COLO668 (cell line): ENCODE data around the gene CSGALNACT2.

Experiments used
- DNase-seq: peaks from one replicate; lab custom pipeline; 2025; ENCODE audit not compliant: unreplicated experiment; lab: John Stamatoyannopoulos, UW

The CSGALNACT2 gene

DNA sequence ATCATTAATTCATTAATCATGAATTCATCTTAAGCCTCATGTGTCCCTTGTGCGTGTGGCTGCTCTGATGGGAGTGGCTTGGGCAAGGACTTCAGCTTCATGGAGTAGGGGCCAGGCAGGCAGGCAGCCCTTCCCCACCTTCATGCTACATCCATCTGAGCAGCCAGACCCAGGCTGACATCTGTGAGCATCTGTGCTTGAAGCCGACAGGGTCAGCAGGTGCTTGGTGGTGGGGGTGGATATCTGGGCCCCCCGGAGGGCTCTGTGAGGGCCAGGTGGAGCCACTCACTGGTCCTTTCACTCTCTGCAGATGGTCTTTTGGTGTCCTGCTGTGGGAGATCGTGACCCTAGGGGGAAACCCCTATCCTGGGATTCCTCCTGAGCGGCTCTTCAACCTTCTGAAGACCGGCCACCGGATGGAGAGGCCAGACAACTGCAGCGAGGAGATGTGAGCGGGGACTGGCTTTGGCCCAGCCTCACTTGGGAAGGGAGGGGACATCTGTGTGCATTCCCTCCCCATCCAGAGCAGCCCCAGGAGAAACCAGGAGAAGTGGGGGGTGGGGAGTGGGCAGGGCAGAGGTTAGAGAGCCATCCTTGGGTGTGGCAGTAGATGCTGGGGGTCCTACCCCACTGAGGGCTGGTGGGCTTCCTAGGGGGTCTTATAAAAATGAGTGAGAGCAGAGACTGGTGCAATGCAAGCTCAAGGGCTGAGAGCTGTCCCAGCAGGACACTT lies 14.7 kb upstream of the CSGALNACT2 start:
- no peak for DNase-seq

GRCh38 chr10:43124094-43124521 lies 14.1 kb upstream of the CSGALNACT2 start:
- no peak for DNase-seq

GRCh38 chr10:43124574-43125273 lies 13.5 kb upstream of the CSGALNACT2 start:
- no peak for DNase-seq

GRCh38 chr10:43125274-43125845 lies 12.9 kb upstream of the CSGALNACT2 start:
- DNase-seq, result no peak

- DNase-seq, result no peak
Measured at GRCh38 chr10:43125881-43126731, 12.1 kb upstream of the CSGALNACT2 start.

DNA sequence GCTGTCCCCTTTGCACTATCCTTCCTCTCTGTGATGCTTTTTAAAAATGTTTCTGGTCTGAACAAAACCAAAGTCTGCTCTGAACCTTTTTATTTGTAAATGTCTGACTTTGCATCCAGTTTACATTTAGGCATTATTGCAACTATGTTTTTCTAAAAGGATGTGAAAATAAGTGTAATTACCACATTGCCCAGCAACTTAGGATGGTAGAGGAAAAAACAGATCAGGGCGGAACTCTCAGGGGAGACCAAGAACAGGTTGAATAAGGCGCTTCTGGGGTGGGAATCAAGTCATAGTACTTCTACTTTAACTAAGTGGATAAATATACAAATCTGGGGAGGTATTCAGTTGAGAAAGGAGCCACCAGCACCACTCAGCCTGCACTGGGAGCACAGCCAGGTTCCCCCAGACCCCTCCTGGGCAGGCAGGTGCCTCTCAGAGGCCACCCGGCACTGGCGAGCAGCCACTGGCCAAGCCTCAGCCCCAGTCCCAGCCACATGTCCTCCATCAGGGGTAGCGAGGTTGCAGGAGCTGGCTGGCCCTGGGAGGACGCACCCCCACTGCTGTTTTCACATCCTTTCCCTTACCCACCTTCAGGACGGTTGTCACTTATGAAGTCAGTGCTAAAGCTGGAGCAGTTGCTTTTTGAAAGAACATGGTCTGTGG lies 11.4 kb upstream of the CSGALNACT2 start:
- no peak for DNase-seq

- no peak for DNase-seq
Measured at GRCh38 chr10:43127442-43127841, 10.8 kb upstream of the CSGALNACT2 start.

- DNase-seq, result no peak
Measured at GRCh38 chr10:43128331-43128730, 9.9 kb upstream of the CSGALNACT2 start.

GRCh38 chr10:43128958-43129706 lies 9.1 kb upstream of the CSGALNACT2 start:
- no peak for DNase-seq

DNA sequence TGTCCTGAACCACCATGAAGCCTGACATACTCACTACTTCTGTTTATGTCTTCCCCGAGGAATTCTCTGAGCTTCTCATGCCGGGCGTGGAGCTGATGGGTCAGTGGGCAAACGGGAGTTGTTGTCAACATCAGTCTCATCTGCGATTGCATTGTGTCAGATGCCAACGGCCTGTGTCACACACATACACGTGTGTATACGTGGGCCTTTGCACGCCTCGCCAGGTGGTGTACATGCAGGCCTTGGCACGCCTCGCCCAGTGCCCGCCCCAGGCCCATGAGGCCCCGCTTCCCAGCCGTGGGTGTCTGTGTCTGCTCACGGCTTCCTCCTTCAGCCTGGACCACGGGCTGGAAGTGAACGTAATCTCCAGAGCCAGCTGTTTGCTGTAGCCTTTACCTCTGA lies 7.5 kb upstream of the CSGALNACT2 start:
- no peak for DNase-seq

DNA sequence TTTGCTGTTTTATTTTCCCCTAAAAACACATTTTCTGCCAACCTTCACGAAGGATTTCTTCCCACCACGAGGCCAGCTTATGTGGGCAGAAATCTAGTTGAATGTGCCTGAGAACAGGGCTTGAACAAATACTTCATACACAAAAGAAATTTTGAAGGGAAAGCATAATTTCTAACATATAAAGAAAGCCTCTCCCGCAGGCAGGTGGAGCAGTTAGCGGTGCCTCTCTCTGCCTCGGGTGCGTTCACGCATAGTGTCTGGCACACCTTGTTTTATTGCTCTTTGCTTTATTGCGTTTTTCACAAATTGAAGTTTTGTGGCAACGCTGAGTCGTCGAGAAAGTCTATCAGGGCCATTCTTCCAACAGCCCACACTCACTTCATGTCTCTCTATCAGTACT lies 7.0 kb upstream of the CSGALNACT2 start:
- DNase-seq, result no peak

GRCh38 chr10:43131906-43132305 lies 6.3 kb upstream of the CSGALNACT2 start:
- DNase-seq, result no peak

DNA sequence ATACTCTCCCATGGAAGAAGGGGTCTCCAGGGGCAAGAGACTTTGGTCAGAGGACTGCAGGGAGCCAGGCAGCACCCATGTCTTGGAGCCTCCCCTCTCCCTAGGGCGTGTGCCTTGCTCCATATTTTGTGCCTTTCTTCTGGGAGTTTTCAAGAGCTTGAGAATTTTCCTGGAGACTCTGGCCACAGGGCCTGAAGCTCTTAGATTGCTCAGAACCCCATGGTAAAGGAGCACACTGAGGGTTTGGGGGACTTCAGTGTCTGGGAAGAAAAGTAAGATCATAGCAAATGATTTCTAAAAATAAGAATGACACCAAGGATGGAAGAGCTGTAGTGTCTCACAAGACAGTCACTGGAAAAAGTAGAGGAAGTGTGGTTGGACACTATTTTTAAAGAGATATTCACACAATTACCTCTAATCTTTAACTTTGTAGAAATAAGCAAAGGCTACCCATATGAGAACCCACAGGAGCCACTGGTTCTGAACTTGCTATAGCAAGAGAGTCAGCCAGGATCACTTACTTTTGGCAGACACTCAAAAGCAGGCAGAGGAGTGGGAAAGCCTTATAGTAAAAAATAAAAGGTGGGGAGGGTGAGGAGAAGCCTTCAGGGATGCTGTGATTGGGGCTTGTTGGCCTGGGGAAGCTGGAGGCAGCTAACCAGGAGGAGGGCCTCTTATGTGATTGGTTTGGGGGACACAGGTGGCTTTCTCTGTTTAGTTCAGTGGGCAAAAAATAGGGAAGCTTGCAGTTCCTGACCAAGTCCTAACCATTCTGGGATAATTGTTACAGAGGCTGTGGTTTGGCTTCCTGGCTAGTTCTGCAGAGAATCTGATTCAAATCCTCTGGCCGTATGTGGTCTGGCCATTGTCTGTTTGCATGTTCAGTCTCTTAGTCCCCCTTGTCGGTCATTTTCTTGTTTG lies 5.1 kb upstream of the CSGALNACT2 start:
- no peak for DNase-seq

- DNase-seq, result no peak
Measured at GRCh38 chr10:43134126-43134905, 3.9 kb upstream of the CSGALNACT2 start.

GRCh38 chr10:43135064-43135463 lies 3.2 kb upstream of the CSGALNACT2 start:
- no peak for DNase-seq

DNA sequence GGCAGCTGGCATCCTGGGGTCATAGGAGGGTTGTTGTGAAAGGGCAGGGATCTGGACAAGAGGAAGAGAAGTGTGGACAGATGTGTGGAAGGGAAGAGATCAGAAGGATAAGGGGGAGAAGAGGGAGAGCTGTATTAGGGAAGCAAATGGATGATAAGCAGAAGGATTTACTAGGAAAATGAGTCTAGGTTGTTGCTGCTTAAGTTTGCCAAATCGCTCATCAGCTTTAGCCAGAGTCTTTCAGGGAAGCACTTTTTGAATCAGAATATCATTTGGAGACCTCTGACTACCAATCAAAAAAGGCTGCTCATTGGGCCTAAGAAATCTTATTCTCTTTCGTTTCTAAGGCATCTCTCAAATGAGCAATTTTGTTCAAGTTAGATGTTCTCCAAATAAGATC lies 2.6 kb upstream of the CSGALNACT2 start:
- no peak for DNase-seq

DNA sequence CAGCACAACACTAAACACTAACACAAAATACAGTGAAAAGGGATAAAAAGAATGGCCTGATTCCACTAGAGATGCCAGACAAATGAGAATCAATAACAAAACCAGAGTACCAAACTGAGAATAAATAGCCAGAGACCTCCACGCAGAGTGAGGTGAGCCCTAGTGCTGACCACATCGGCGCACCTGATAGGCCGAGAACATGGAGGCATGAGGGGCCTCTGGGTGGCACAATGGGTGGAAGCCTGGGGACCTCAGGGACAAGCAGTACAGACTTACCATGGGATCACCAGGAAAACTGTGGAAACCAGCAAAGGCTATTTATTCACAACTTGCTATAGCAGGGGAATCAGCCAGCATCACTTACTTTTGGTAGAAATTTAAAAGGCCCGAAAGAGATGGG lies 1.8 kb upstream of the CSGALNACT2 start:
- DNase-seq, result no peak

GRCh38 chr10:43136995-43137716 lies 1.1 kb upstream of the CSGALNACT2 start:
- peak; percentile 37 for DNase-seq
